ENCODE data around the gene SFTPD. TPM values are rescaled to one million over a fixed set of nuclear protein-coding genes. Genes with fewer than 3 reads are reported as not detected.

The SFTPD gene
- total and polyA plus RNA-seq, 2 of the 8 experiments (the other 6 are each of a cell fraction or from before 2014, with no cell fraction given), result 0.21 to 0.54 TPM

DNA sequence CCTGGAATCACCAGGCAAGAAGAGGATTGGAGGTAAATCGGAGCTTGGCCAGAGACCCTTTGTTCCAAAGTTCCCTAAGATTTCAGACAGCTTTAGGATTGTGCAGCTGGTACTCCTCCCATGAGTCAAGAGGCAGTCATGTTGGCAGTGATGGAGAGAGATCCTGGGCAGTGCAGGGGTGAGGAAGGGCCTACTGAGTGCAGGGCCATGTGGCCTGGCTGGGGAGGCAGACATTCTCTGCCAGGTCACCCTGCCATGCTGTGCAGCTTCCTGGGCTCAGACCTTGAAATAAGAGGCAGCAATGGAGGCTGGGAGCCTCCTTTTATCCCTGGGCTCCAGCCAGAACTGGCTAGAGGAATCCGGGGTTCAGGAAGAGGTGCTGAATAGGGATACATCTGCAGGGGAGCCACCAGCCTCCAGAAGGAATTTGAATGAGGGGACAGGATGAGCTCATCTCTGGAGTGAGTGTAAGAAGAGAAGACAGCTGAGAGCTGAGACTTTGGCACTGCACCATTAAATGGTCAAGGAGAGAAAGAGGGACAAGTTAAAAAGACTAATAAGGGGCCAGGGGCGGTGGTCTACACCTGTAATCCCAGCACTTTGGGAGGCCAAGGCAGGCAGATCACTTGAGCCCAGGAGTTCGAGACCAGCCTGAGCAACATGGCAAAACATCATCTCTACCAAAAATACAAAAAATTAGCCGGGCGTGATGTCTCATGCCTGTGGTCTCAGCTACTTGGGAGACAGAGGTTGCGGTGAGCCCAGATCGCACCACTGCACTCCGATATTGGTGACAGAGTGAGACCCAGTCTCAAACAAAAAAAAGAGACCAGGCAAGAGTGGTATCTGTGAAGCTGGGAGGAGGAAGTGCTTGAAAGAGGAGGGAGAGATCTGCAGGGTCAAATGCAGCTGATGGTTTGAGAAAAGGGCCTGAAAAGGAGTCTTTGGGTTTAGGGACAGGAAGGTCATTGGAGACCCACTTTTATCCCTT, 12.0 kb downstream of the SFTPD start:
- no peaks in the 10 kb centered on the region for H3K36me3 ChIP-seq (ENCODE audit: control insufficient read depth in 2 of 4, insufficient read depth in 4 of 4, low read length in 3 of 4)
- H3K4ac ChIP-seq (replicated peaks; ENCODE audit: insufficient read length, low read depth, low read length), result no peak overlapping the region
- no peak overlapping the region for H2BK20ac ChIP-seq (ENCODE audit: low read length)
- no peak overlapping the region for H2BK15ac ChIP-seq (ENCODE audit: low read length)
- no peak overlapping the region for H4K91ac ChIP-seq (replicated peaks; ENCODE audit: insufficient read length, low read length)
- no peaks in the 10 kb centered on the region for H3K79me1 ChIP-seq (ENCODE audit: low read depth, low read length)
- H3K23ac ChIP-seq (ENCODE audit: insufficient read length), result no peak overlapping the region
- no peak overlapping the region for H2AFZ ChIP-seq (ENCODE audit: low read length)
- no peak overlapping the region for H2BK5ac ChIP-seq (ENCODE audit: low read depth, low read length)
- FAIRE-seq, result no peak
- peak in 1 of 2 experiments; percentile 14 for DNase-seq (ENCODE audit: low read depth in 1 of 2, low spot score in 2 of 2)
- H3K4me2 ChIP-seq (ENCODE audit: insufficient read depth in 1 of 2, low read depth in 2 of 2, low read length in 2 of 2), result no peak overlapping the region
- no peak overlapping the region for H3K14ac ChIP-seq (ENCODE audit: insufficient read length)
- H2AK5ac ChIP-seq (ENCODE audit: low read depth, low read length), result no peak overlapping the region
- no peaks in the 10 kb centered on the region for H3K79me2 ChIP-seq (ENCODE audit: control insufficient read depth in 1 of 2, insufficient read depth in 2 of 2, low read length in 2 of 2)
- POLR2A ChIA-PET (ENCODE audit: partially characterized antibody), result no interaction called here
- CTCF ChIA-PET (ENCODE audit: partially characterized antibody), result interaction anchor here (2.1 kb wide), 1 partner anchor 11 kb away, joined by 7 read pairs; no protein-coding TSS in a partner anchor
- 78% methylated on average over 8 of the region's 9 CpGs; no CpG with 5 or more reads in 1 of the 2 experiments for WGBS, 2 experiments (ENCODE audit: extremely low coverage in 1 of 2, insufficient coverage in 1 of 2, insufficient read length in 1 of 2, insufficient replicate concordance in 2 of 2, low coverage in 1 of 2, low lambda C conversion rate in 2 of 2, missing lambda C conversion rate in 1 of 2)
- no peak overlapping the region for H4K5ac ChIP-seq (ENCODE audit: insufficient read length, low read depth, low read length)
- no peak overlapping the region for H2BK120ac ChIP-seq (replicated peaks; ENCODE audit: low read depth, low read length)
- H3K18ac ChIP-seq (ENCODE audit: extremely low read depth, low read length), result no peak overlapping the region
- H3K27ac ChIP-seq (ENCODE audit: low read depth, low read length), result no peak overlapping the region
- no peaks in the 10 kb centered on the region for H3K27me3 ChIP-seq (replicated peaks in 1 of 4; ENCODE audit: control insufficient read depth in 3 of 4, extremely low read depth in 1 of 4, insufficient read depth in 3 of 4, low read length in 3 of 4)
- no peak overlapping the region for H3K4me3 ChIP-seq (ENCODE audit: extremely low read depth in 1 of 4, insufficient read depth in 2 of 4, low read depth in 3 of 4, low read length in 4 of 4)
- H4K20me1 ChIP-seq (replicated peaks in 1 of 2; ENCODE audit: control insufficient read depth in 1 of 2, insufficient read depth in 2 of 2, low read length in 2 of 2), result no peaks in the 10 kb centered on the region
- H4K8ac ChIP-seq (ENCODE audit: extremely low read depth, insufficient read depth, low read length), result no peak overlapping the region
- H3K23me2 ChIP-seq (ENCODE audit: low read depth, low read length), result no peaks in the 10 kb centered on the region
- H3K4me1 ChIP-seq (replicated peaks in 1 of 4; ENCODE audit: control insufficient read depth in 3 of 4, insufficient read depth in 4 of 4, low read length in 3 of 4), result no peaks in the 10 kb centered on the region
- H3K9me3 ChIP-seq (ENCODE audit: insufficient read depth in 2 of 2, low read depth in 1 of 2, low read length in 1 of 2), result no peaks in the 10 kb centered on the region
- no peak overlapping the region for H3K9ac ChIP-seq (replicated peaks in 1 of 4; ENCODE audit: extremely low read depth in 1 of 4, low read depth in 3 of 4, low read length in 3 of 4)
- no peak overlapping the region for H3K56ac ChIP-seq (replicated peaks; ENCODE audit: insufficient read length, low read depth, low read length)
- no peak overlapping the region for H2BK12ac ChIP-seq (ENCODE audit: low read depth, low read length)
- TF ChIP-seq RNF2 (IDR thresholded peaks at IDR 0.05; ENCODE audit: borderline replicate concordance, low read depth, low read length, missing control alignments, poor library complexity, severe bottlenecking) (no peak), EZH2 (IDR thresholded peaks at IDR 0.05; ENCODE audit: low read depth, low read length, severe bottlenecking) (no peak), KDM1A (IDR thresholded peaks at IDR 0.05; ENCODE audit: borderline replicate concordance, low read length) (no peak), NRF1 (IDR thresholded peaks at IDR 0.05; ENCODE audit: low read depth, low read length) (no peak), HDAC2 (IDR thresholded peaks at IDR 0.05; ENCODE audit: borderline replicate concordance in 1 of 2, low read depth in 2 of 2, low read length in 2 of 2) (no peak), HDAC6 (IDR thresholded peaks at IDR 0.05; ENCODE audit: low read depth, low read length) (no peak), JUND (IDR thresholded peaks at IDR 0.05; ENCODE audit: low read length) (no peak), CBX8 (IDR thresholded peaks at IDR 0.05; ENCODE audit: borderline replicate concordance, low read depth, low read length) (no peak)
- TF ChIP-seq, protein P1, sequence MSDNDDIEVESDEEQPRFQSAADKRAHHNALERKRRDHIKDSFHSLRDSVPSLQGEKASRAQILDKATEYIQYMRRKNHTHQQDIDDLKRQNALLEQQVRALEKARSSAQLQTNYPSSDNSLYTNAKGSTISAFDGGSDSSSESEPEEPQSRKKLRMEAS (IDR thresholded peaks at IDR 0.05), result no peak
- TF ChIP-seq, protein P2, sequence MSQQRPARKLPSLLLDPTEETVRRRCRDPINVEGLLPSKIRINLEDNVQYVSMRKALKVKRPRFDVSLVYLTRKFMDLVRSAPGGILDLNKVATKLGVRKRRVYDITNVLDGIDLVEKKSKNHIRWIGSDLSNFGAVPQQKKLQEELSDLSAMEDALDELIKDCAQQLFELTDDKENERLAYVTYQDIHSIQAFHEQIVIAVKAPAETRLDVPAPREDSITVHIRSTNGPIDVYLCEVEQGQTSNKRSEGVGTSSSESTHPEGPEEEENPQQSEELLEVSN (IDR thresholded peaks at IDR 0.05), result no peak
